Raji (cell line): ENCODE results near the gene ALDH3A2.

Experiments
- POLR2A ChIP-seq: IDR thresholded peaks from 2 replicates; pipeline ENCODE4 v1.6.1; 2011; ENCODE audit warnings: low read depth, low read length, control low read depth; ENCODE audit not compliant: insufficient read depth

The ALDH3A2 gene

GRCh38 chr17:19717411-19717908, 68.9 kb downstream of the ALDH3A2 start:
- no peak for TF ChIP-seq POLR2A

DNA sequence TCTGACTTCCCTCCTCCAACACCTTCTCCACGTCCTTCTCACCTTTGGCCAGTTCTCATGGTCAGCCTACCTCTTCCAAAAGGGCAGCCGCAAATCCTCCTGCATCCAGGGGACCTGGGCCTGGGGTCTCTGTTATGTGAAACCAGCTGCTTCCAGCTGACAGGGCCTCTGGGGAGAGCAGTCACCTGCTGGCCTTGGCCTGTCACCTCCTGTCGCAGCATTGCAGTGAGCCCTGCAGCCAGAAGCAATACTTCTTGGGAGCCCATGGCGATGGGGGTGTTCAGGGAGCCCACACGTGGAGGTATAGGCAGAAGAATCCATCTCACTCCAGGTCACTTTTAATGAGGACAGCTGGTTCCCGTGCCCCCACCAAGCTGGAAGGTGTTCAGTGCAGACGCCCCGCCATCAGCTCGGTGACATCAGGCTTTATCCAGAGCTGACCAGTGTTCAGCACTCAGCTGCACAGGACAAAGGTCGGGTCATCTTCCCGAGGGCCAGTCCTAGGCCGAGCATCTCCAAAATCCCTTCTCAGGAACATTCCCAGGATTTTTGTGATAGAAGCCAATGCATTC, 69.6 kb downstream of the ALDH3A2 start:
- TF ChIP-seq POLR2A, result no peak

DNA sequence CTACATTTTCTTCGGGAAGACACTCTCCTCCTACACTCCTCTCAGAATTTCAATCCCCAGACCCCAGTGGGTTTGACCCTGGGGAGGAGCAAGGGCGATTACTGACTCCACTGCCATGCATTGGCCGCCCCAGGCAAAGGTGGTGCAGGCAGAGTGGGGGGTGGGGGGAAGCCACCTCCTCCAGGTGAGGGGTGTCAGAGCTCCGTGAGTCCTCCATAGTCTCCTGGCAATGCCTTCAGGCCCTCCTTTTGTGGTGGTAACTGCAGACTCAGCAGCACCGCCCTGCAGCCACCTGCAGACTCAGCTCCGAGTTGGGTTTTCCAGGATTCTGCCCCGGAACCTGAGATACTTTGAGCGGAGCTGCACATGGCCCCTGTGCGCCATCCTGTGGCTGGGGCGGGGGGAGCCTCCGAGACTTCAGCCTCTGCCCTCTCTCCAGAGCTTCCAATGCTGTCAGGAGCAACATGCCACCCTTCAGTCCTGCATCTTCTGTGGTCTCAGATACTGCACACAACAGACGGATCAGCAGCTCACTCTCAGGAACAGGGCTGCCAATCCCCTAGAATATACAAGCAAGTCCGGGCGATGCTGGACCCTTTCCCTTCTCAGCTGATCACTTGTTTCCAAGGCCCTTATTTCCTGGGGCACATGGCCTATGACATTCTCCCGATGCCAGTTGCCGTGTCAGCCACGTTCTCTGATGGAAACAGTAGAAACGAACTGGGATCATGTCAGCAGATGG, 70.2 kb downstream of the ALDH3A2 start:
- TF ChIP-seq POLR2A, result no peak

GRCh38 chr17:19719355-19720209, 71.0 kb downstream of the ALDH3A2 start:
- TF ChIP-seq POLR2A, result no peak

DNA sequence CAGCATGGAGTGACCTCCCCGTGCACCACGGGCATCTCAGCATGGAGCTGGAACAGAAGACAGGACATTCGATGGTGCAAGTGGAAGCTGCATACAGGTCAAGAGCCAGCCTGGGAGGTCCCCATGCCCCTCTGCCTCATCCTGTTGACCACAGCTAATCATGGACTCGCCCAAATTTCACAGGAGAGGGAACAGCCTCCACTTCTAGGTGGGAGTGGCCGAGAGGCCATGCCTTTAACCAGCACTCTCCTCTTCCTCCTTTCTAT, 71.6 kb downstream of the ALDH3A2 start:
- no peak for TF ChIP-seq POLR2A

DNA sequence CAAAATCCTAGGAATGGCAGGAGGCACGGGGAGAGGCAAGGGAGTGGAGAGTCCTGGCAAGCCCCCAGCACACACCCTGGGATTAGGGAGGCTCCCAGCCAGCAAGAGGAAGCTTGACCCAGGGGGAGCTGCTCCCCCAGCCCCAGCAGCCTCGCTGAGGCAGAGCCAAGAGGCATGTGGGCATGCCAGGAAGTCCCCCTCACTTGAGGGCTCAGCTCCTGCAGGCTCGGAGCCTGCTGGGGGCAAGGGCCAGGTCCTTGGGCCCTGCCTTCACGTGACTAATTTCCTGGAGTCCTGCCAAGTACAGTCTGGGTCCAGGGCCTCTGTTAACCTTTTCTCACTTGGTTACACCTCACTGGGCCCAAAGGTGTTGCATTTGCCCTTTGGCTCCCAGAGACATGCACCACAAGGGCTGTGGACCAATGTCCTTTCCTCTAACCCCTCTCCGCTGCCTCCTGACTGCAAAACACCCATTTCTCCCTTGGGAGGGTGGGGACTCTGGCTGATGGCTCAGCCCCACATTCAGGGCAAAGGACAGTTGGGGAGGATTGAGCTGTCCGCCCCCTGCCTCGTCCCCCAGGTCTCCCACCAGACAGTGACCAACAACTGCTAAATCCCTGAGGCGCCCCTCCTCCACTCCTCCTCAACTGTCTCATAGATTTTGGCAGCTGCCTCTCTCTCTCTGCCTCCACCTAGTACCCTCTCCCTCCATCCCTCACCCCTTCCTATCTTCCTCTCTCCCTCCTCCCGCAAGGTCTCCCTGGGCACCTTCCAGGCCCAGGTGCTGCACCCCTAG, 72.3 kb downstream of the ALDH3A2 start:
- no peak for TF ChIP-seq POLR2A

- no peak for TF ChIP-seq POLR2A
Observed at GRCh38 chr17:19723964-19724363, 75.4 kb downstream of the ALDH3A2 start.

DNA sequence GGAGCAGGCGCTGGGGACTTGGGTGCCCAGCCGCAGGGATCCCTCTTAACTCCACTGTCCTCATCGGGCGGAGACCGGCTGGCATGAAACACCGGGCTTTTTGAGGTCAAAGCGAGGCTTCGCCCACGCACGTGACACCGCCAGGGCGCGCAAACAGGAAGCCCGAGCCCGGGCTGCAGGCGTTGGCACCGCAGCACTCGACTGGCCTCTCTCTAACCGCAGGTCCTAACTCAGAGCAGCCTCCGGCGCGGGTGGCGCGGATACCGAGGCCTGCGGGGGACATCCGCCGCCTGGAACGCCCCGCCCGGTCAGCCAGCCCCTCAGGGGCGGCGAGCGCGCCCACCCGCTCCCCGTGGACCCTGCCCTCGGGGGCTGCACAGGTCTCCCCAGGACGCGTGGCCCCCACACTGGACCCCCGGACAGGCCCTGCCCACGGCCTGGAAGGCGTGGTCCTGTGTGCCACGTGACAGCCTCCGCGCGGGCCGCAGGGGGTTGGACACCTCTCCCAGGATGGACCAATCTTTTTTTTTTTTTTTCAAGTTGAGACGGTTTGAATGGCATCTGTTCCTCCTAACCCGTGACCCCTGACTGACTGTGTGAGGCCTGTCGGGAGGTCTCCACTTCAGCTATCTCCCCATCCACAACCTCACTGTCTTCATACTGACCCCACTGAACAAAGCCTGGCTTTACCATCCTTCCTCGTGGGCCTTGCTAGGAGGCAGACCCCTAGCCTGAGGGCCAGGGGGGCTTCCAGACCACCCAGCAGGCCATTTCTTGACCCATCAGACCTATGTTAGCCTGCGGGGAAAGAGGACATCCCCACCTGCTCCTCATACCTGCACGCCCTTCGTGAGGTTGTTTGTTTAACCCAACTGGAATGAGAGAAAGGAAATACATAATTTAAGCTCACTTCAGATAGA, 76.2 kb downstream of the ALDH3A2 start:
- no peak for TF ChIP-seq POLR2A

DNA sequence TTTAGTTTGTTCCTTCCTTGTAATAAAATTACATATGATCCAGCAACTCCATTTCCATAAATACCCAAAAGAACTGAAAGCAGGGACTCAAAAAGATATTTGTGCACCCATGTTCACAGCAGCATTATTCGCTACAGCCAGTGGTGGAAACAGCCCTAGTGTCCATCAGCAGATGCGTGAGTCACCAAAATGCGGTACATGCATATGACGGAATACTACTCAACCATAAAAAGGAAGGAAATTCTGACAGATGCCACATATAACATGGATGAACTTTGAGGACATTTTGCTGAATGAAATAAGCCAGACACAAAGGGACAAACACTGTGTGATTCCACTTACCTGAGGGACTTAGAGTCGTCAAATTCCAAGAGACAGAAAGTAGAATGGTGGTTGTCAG, 76.9 kb downstream of the ALDH3A2 start:
- no peak for TF ChIP-seq POLR2A

- TF ChIP-seq POLR2A, result no peak
Observed at GRCh38 chr17:19726631-19727376, 78.3 kb downstream of the ALDH3A2 start.
